GM19193 (cell line): ENCODE measurements around the gene LRRC63.

Experiments used
- POLR2A ChIP-seq: IDR thresholded peaks from 4 replicates; pipeline ENCODE4 v1.6.1; 2011; ENCODE audit not compliant: insufficient read depth, insufficient read length; ENCODE audit errors: extremely low read depth

LRRC63 gene

GRCh38 chr13:46202188-46202795 is 9.4 kb upstream of the LRRC63 start:
- TF ChIP-seq POLR2A = no peak

GRCh38 chr13:46202966-46203365 is 8.8 kb upstream of the LRRC63 start:
- no peak for TF ChIP-seq POLR2A

- no peak for TF ChIP-seq POLR2A
Observed at GRCh38 chr13:46206143-46206542, 5.6 kb upstream of the LRRC63 start.

- TF ChIP-seq POLR2A = no peak
Observed at GRCh38 chr13:46207828-46208227, 3.9 kb upstream of the LRRC63 start.

GRCh38 chr13:46210362-46211083 is 1.2 kb upstream of the LRRC63 start:
- no peak for TF ChIP-seq POLR2A

- TF ChIP-seq POLR2A = no peak
Observed at GRCh38 chr13:46211116-46211482, 629 bp upstream of the LRRC63 start.

- TF ChIP-seq POLR2A = no peak
Observed at GRCh38 chr13:46213242-46213641, 1.5 kb downstream of the LRRC63 start.

GRCh38 chr13:46229251-46229650 is 17.5 kb downstream of the LRRC63 start:
- no peak for TF ChIP-seq POLR2A

- no peak for TF ChIP-seq POLR2A
Observed at GRCh38 chr13:46232281-46232680, 20.6 kb downstream of the LRRC63 start.

GRCh38 chr13:46235286-46235685 is 23.6 kb downstream of the LRRC63 start:
- no peak for TF ChIP-seq POLR2A

- no peak for TF ChIP-seq POLR2A
Observed at GRCh38 chr13:46265292-46265691, 53.6 kb downstream of the LRRC63 start.

GRCh38 chr13:46267166-46267565 is 55.4 kb downstream of the LRRC63 start:
- TF ChIP-seq POLR2A = no peak

- no peak for TF ChIP-seq POLR2A
Observed at GRCh38 chr13:46270416-46270815, 58.7 kb downstream of the LRRC63 start.

- no peak for TF ChIP-seq POLR2A
Observed at GRCh38 chr13:46274094-46274698, 62.5 kb downstream of the LRRC63 start.

- no peak for TF ChIP-seq POLR2A
Observed at GRCh38 chr13:46278474-46278873, 66.7 kb downstream of the LRRC63 start.

- no peak for TF ChIP-seq POLR2A
Observed at GRCh38 chr13:46281779-46282178, 70.1 kb downstream of the LRRC63 start.
